ENCODE data around the gene TSFM. TPM values are rescaled to one million over a fixed set of nuclear protein-coding genes. Genes with fewer than 3 reads are reported as not detected.

The TSFM gene
- total and polyA plus RNA-seq, 4 donors: 17.1 to 40.0 (median 26.0) TPM

DNA sequence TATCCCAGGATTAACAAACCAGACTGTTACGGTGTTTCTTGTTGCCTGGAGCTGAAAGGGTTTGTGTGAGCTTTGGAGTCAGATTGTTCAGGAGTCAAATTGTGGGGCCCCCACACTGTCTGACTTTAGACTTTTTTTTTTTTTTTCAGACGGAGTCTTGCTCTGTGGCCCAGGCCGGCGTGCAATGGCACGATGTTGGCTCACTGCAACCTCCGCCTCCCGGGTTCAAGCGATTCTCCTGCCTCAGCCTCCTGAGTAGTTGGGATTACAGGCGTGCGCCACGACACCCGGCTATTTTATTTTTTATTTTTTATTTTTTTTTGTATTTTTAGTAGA, 847 bp downstream of the TSFM start:
- Histone ChIP-seq H3K27me3 (ENCODE audit: control insufficient read depth in 3 of 3, insufficient read depth in 3 of 3, low read length in 2 of 3) (no peaks in the 10 kb centered on the region), H3K27ac (ENCODE audit: low read depth in 1 of 2, low read length in 1 of 2) (no peak overlapping the region), H3K36me3 (ENCODE audit: control insufficient read depth in 4 of 4, insufficient read depth in 4 of 4, low read length in 4 of 4) (peaks cover 11 to 31% (median 18%) of the 10 kb centered on the region in 4 donors), H3K9ac (ENCODE audit: insufficient read depth in 1 of 2, low read length in 2 of 2) (peak overlapping the region; percentile 77 to 93), H3K4me1 (ENCODE audit: control insufficient read depth in 5 of 5, insufficient read depth in 5 of 5, low read length in 5 of 5) (peaks cover 0 to 8% (median 4%) of the 10 kb centered on the region in 5 donors), H3K4me3 (peak overlapping the region; percentile 90), H3K9me3 (ENCODE audit: control insufficient read depth in 4 of 4, insufficient read depth in 3 of 4, low read length in 3 of 4) (no peaks in the 10 kb centered on the region)
- DNase-seq (no peak), ATAC-seq (ENCODE audit: insufficient read depth, low FRiP score) (no peak)
- TF ChIP-seq CTCF (IDR thresholded peaks at IDR 0.05; ENCODE audit: control extremely low read depth, extremely low read depth): no peak
- WGBS, 2 donors: 85 to 89% methylated on average over 12 of the region's 12 CpGs

- no peak for TF ChIP-seq CTCF (IDR thresholded peaks at IDR 0.05; ENCODE audit: control extremely low read depth, extremely low read depth)
- Histone ChIP-seq H3K4me3 (no peak overlapping the region), H3K9me3 (ENCODE audit: control insufficient read depth in 4 of 4, insufficient read depth in 3 of 4, low read length in 3 of 4) (no peaks in the 10 kb centered on the region), H3K4me1 (ENCODE audit: control insufficient read depth in 5 of 5, insufficient read depth in 5 of 5, low read length in 5 of 5) (peaks cover 0 to 8% (median 4%) of the 10 kb centered on the region in 5 donors), H3K36me3 (ENCODE audit: control insufficient read depth in 4 of 4, insufficient read depth in 4 of 4, low read length in 4 of 4) (peaks cover 13 to 35% (median 19%) of the 10 kb centered on the region in 4 donors), H3K9ac (ENCODE audit: insufficient read depth in 1 of 2, low read length in 2 of 2) (no peak overlapping the region), H3K27me3 (ENCODE audit: control insufficient read depth in 3 of 3, insufficient read depth in 3 of 3, low read length in 2 of 3) (no peaks in the 10 kb centered on the region), H3K27ac (ENCODE audit: low read depth in 1 of 2, low read length in 1 of 2) (no peak overlapping the region)
- whole genome bisulfite sequencing, 2 donors: 96% methylated on average over 11 of the region's 11 CpGs
- no peak for ATAC-seq (ENCODE audit: insufficient read depth, low FRiP score)
- no peak for DNase-seq
Observed at GRCh38 chr12:57783861-57784260, 1.3 kb downstream of the TSFM start.

- Histone ChIP-seq H3K9me3 (ENCODE audit: control insufficient read depth in 4 of 4, insufficient read depth in 3 of 4, low read length in 3 of 4) (no peaks in the 10 kb centered on the region), H3K27ac (ENCODE audit: low read depth in 1 of 2, low read length in 1 of 2) (no peak overlapping the region), H3K36me3 (ENCODE audit: control insufficient read depth in 4 of 4, insufficient read depth in 4 of 4, low read length in 4 of 4) (peaks cover 7 to 30% (median 23%) of the 10 kb centered on the region in 4 donors), H3K27me3 (ENCODE audit: control insufficient read depth in 3 of 3, insufficient read depth in 3 of 3, low read length in 2 of 3) (no peaks in the 10 kb centered on the region), H3K9ac (ENCODE audit: insufficient read depth in 1 of 2, low read length in 2 of 2) (no peak overlapping the region), H3K4me3 (no peak overlapping the region), H3K4me1 (ENCODE audit: control insufficient read depth in 5 of 5, insufficient read depth in 5 of 5, low read length in 5 of 5) (peaks cover 0 to 3% (median 0%) of the 10 kb centered on the region in 5 donors)
- no peak for ATAC-seq (ENCODE audit: insufficient read depth, low FRiP score)
- no peak for DNase-seq
- 38 to 89% methylated on average over 1 of the region's 1 CpG for WGBS, 2 donors
- no peak for TF ChIP-seq CTCF (IDR thresholded peaks at IDR 0.05; ENCODE audit: control extremely low read depth, extremely low read depth)
Observed at GRCh38 chr12:57793920-57794319, 11.3 kb downstream of the TSFM start.

GRCh38 chr12:57795354-57795753, 12.8 kb downstream of the TSFM start:
- DNase-seq (no peak), ATAC-seq (ENCODE audit: insufficient read depth, low FRiP score) (no peak)
- Histone ChIP-seq H3K27ac (ENCODE audit: low read depth in 1 of 2, low read length in 1 of 2) (no peak overlapping the region), H3K36me3 (ENCODE audit: control insufficient read depth in 4 of 4, insufficient read depth in 4 of 4, low read length in 4 of 4) (peaks cover 10 to 34% (median 29%) of the 10 kb centered on the region in 4 donors), H3K9me3 (ENCODE audit: control insufficient read depth in 4 of 4, insufficient read depth in 3 of 4, low read length in 3 of 4) (no peaks in the 10 kb centered on the region), H3K4me1 (ENCODE audit: control insufficient read depth in 5 of 5, insufficient read depth in 5 of 5, low read length in 5 of 5) (peaks cover 0 to 3% (median 0%) of the 10 kb centered on the region in 5 donors), H3K4me3 (no peak overlapping the region), H3K27me3 (ENCODE audit: control insufficient read depth in 3 of 3, insufficient read depth in 3 of 3, low read length in 2 of 3) (no peaks in the 10 kb centered on the region), H3K9ac (ENCODE audit: insufficient read depth in 1 of 2, low read length in 2 of 2) (no peak overlapping the region)
- 90 to 94% methylated on average over 6 of the region's 6 CpGs for WGBS, 2 donors
- TF ChIP-seq CTCF (IDR thresholded peaks at IDR 0.05; ENCODE audit: control extremely low read depth, extremely low read depth): no peak

All from lung (tissue), 12 donors.